AG04449 (cell line): ENCODE measurements around the gene ERGIC3.

Experiments
- CTCF ChIA-PET: fragments of 350-600 bp; formaldehyde crosslinking; extraction: SDS; loops from one replicate; lab custom pipeline; 2021; ENCODE audit warnings: antibody characterized with exemption; lab: Yijun Ruan, JAX
- POLR2A ChIA-PET: fragments of 400-600, 350-600 bp; formaldehyde crosslinking; extraction: SDS; loops from one replicate; lab custom pipeline; 2020; ENCODE audit warnings: antibody characterized with exemption, inconsistent platforms; lab: Yijun Ruan, JAX
- DNase-seq: peaks from one replicate; pipeline ENCODE4 v3.0.0-alpha.2; 2010; ENCODE audit warnings: low read depth, low spot score
- H3K4me3 ChIP-seq: 2 replicates; pipeline ENCODE4 v1.5.1; 2011; ENCODE audit warnings: low read depth, mild to moderate bottlenecking, control low read depth, low read length
- CTCF ChIP-seq: IDR thresholded peaks from one replicate; pipeline ENCODE4 v1.5.1; 2011; ENCODE audit warnings: mild to moderate bottlenecking, moderate library complexity, low read length, control low read depth, inconsistent platforms; ENCODE audit not compliant: insufficient read depth; ENCODE audit errors: missing control alignments

ERGIC3 gene

GRCh38 chr20:35604449-35604747, 62.5 kb downstream of the ERGIC3 start:
- H3K4me3 ChIP-seq, result no peak overlapping the region
- no peak for DNase-seq
- ChIA-PET CTCF (interaction anchor here (1.5 to 1.7 kb wide), 2 partner anchors 9 to 26 kb away, joined by 3 to 7 read pairs; no protein-coding TSS in a partner anchor), POLR2A (no interaction called here)
- peak; percentile 13 for TF ChIP-seq CTCF

GRCh38 chr20:35606127-35606526, 64.2 kb downstream of the ERGIC3 start:
- no peak for DNase-seq
- CTCF ChIA-PET, result interaction anchor here (1.0 to 1.1 kb wide), 2 partner anchors 8 to 10 kb away, joined by 3 read pairs; no protein-coding TSS in a partner anchor
- POLR2A ChIA-PET, result no interaction called here
- no peak for TF ChIP-seq CTCF
- no peak overlapping the region for H3K4me3 ChIP-seq
